K562 (cell line): ENCODE data around the gene CASP1. TPM values are rescaled to one million over a fixed set of nuclear protein-coding genes. Genes with fewer than 3 reads are reported as not detected.

ENCODE experiments used
- ATAC-seq: fragments of 200-7000 bp; cut with Tn5 transposase; 3 replicates; pipeline ENCODE4 v1.9.1; 2020; ENCODE audit warnings: moderate library complexity
- BruUV-seq: library from RNA; stranded (reverse); fragments of 400-500 nt; replicated peaks from 2 replicates; lab custom pipeline; 2021; lab: Mats Ljungman, UMichigan
- CTCF ChIA-PET: fragments of 300-600 bp; formaldehyde crosslinking; extraction: SDS; loops from one replicate; lab custom pipeline; 2021; ENCODE audit warnings: low intra/inter-chr PET ratio; lab: Yijun Ruan, JAX
- POLR2A ChIA-PET: fragments of 300-600, 350-650 bp; sonication (Branson Sonifier 250); formaldehyde crosslinking; extraction: SDS; loops from one replicate; lab custom pipeline; 2021; ENCODE audit warnings: antibody characterized with exemption, inconsistent platforms; lab: Yijun Ruan, JAX
- DNase-seq, 4 experiments: peaks; one replicate each; pipeline versions ENCODE4 v3.0.0 to v3.0.0-alpha.2; 2011 to 2018; ENCODE audit warnings: low spot score in 3 of 4, mixed read lengths in 3 of 4; ENCODE audit errors: extremely low read depth in 1 of 4
- FAIRE-seq: peaks from 2 replicates; lab custom pipeline; 2011; peaks lifted over from hg19 to GRCh38; lab: Jason Lieb, UNC
- H2AFZ ChIP-seq: 2 replicates; pipeline ENCODE4 v1.6.0; 2011; ENCODE audit warnings: low read depth, low read length, control low read depth, inconsistent platforms
- H3K27ac ChIP-seq: fragments of 200-600 bp; 3 replicates; pipeline ENCODE4 v1.8.0; 2011; ENCODE audit warnings: low read depth, mild to moderate bottlenecking, control low read depth, inconsistent platforms, low read length, moderate library complexity, mixed read lengths; ENCODE audit errors: extremely low read depth
- H3K27me3 ChIP-seq, 2 experiments: fragments of 300-600 bp in 1 of 2; 2 replicates in 1 of 2; 3 replicates in 1 of 2; pipeline versions ENCODE4 v1.6.0 to v1.8.0; 2011; ENCODE audit warnings: inconsistent platforms in 2 of 2, low read length in 2 of 2, mild to moderate bottlenecking in 1 of 2, mixed read lengths in 1 of 2, moderate library complexity in 1 of 2; ENCODE audit not compliant: control insufficient read depth in 2 of 2, insufficient read depth in 2 of 2
- H3K36me3 ChIP-seq: fragments of 300-600 bp; 3 replicates; pipeline ENCODE4 v1.8.0; 2011; ENCODE audit warnings: mild to moderate bottlenecking, low read length, inconsistent platforms; ENCODE audit not compliant: control insufficient read depth, insufficient read depth
- H3K4me1 ChIP-seq, 2 experiments: fragments of 200-600 bp in 1 of 2; replicated peaks in 1 of 2; 2 replicates in 1 of 2; 3 replicates in 1 of 2; pipeline versions ENCODE4 v1.5.1 to v1.8.0; 2011; ENCODE audit warnings: inconsistent platforms in 2 of 2, low read length in 2 of 2, mild to moderate bottlenecking in 1 of 2, mixed read lengths in 1 of 2, moderate library complexity in 1 of 2; ENCODE audit not compliant: control insufficient read depth in 2 of 2, insufficient read depth in 2 of 2
- H3K4me2 ChIP-seq: 2 replicates; pipeline ENCODE4 v1.6.1; 2011; ENCODE audit warnings: low read length, control low read depth, inconsistent platforms, mixed read lengths; ENCODE audit not compliant: insufficient read depth
- H3K4me3 ChIP-seq: fragments of 200-600 bp; sonication (generic), shearing (Covaris generic); 2 replicates; pipeline ENCODE4 v1.5.1; 2016; ENCODE audit warnings: control low read depth, inconsistent platforms
- H3K79me2 ChIP-seq: fragments of 200-600 bp; 3 replicates; pipeline ENCODE4 v1.8.0; 2011; ENCODE audit warnings: low read length, inconsistent platforms; ENCODE audit not compliant: control insufficient read depth, insufficient read depth
- H3K9ac ChIP-seq, 2 experiments: 2 replicates each; pipeline versions ENCODE4 v1.6.0 to v1.6.1; 2011; ENCODE audit warnings: low read depth in 2 of 2, low read length in 2 of 2, control low read depth in 1 of 2, inconsistent platforms in 1 of 2, mild to moderate bottlenecking in 1 of 2, mixed read lengths in 1 of 2; ENCODE audit not compliant: insufficient read depth in 1 of 2
- H3K9me1 ChIP-seq: one replicate; pipeline ENCODE4 v1.6.0; 2011; ENCODE audit warnings: inconsistent platforms, mild to moderate bottlenecking, low read length, moderate library complexity; ENCODE audit not compliant: control insufficient read depth, insufficient read depth
- H3K9me3 ChIP-seq: replicated peaks from 2 replicates; pipeline ENCODE4 v1.5.1; 2011; ENCODE audit warnings: low read depth, low read length, inconsistent platforms; ENCODE audit not compliant: control insufficient read depth, insufficient read depth
- H4K20me1 ChIP-seq: replicated peaks from 2 replicates; pipeline ENCODE4 v1.6.1; 2011; ENCODE audit warnings: low read length, inconsistent platforms, mixed read lengths; ENCODE audit not compliant: control insufficient read depth, insufficient read depth
- BRD4 ChIP-seq: fragments of 200-600 bp; sonication (generic); IDR thresholded peaks from 2 replicates; pipeline ENCODE4 v1.6.1; 2017; ENCODE audit warnings: inconsistent platforms
- KLF16 ChIP-seq: IDR thresholded peaks from 2 replicates; pipeline ENCODE4 v1.6.1; 2016; ENCODE audit warnings: antibody characterized with exemption
- NELFE ChIP-seq: IDR thresholded peaks from 2 replicates; pipeline ENCODE4 v1.6.1; 2011; ENCODE audit warnings: mild to moderate bottlenecking; ENCODE audit not compliant: insufficient read depth, insufficient read length
- PCBP2 ChIP-seq: fragments of 200-400 bp; formaldehyde crosslinking; IDR thresholded peaks from 2 replicates; pipeline ENCODE4 v1.6.1; 2018; ENCODE audit warnings: low read length, low read depth, mild to moderate bottlenecking, moderate library complexity; ENCODE audit not compliant: poor library complexity, severe bottlenecking
- TAF1 ChIP-seq: IDR thresholded peaks from 2 replicates; pipeline ENCODE4 v1.6.1; 2011; ENCODE audit warnings: mild to moderate bottlenecking, low read length, moderate library complexity; ENCODE audit not compliant: insufficient read depth, control insufficient read depth, severe bottlenecking; ENCODE audit errors: extremely low read depth
- TEAD1 ChIP-seq, 2 experiments: fragments of 450-650 bp in 1 of 2; sonication (generic) in 1 of 2; formaldehyde crosslinking; IDR thresholded peaks; 2 replicates each; pipeline versions ENCODE4 v1.4.0 to v1.8.0; 2020 to 2022; ENCODE audit warnings: mild to moderate bottlenecking in 2 of 2, missing genetic modification reagents in 1 of 2
- WGBS: fragments of 100-300 bp; shearing (Covaris generic); methylation state at CpG from one replicate; pipeline ENCODE4 v1.1.6; 2016; ENCODE audit warnings: low coverage, mixed read lengths; ENCODE audit not compliant: insufficient coverage; ENCODE audit errors: missing lambda C conversion rate; 5-methylcytosine and 5-hydroxymethylcytosine counted together
- in situ Hi-C: fragments of 300-500 bp; cut with MboI; formaldehyde crosslinking; loops from 4 replicates; pipeline ENCODE4 v1.15.0; 2018; ENCODE audit warnings: inconsistent platforms, mixed read lengths
- intact Hi-C: fragments of 100-400 bp; cut with micrococcal nuclease; formaldehyde crosslinking; loops from 2 replicates; pipeline ENCODE4 v1.14.2; 2022
- polyA plus RNA-seq, 8 experiments: library from polyadenylated mRNA; depleted of rRNA in 4 of 8; stranded (reverse) in 5 of 8; unstranded in 3 of 8; fragments of >200 nt; fragmentation: Nextera tagmentation in 2 of 8; fragmentation: Illumina TruSeq in 1 of 8; extraction: Ambion mirVana in 2 of 8; extraction: Trizol in 1 of 8; gene quantifications; 2 replicates each; pipeline versions ENCODE4 v1.2.1 to v1.2.3, GENCODE V29; 2011 to 2014; ENCODE audit warnings: inconsistent platforms in 1 of 8, missing spikeins in 1 of 8
- total RNA-seq, 7 experiments: library from RNA; depleted of rRNA in 6 of 7; stranded (reverse); fragments of >200 nt in 6 of 7; fragmentation: Illumina TruSeq in 2 of 7; extraction: Trizol in 2 of 7; gene quantifications; 2 replicates each; pipeline versions ENCODE4 v1.2.1 to v1.2.3, GENCODE V29; 2011 to 2021; ENCODE audit warnings: low replicate concordance in 1 of 7
- TF ChIP-seq, protein P1 (sequence below), 2 experiments: fragments of 450-650 bp; IDR thresholded peaks; 2 replicates each; pipeline ENCODE4 v1.6.1; 2016; ENCODE audit warnings: mild to moderate bottlenecking in 2 of 2, borderline replicate concordance in 1 of 2, low read depth in 1 of 2, moderate library complexity in 1 of 2
- TF ChIP-seq, protein P2 (sequence below): fragments of 450-650 bp; formaldehyde crosslinking; IDR thresholded peaks from 2 replicates; pipeline ENCODE4 v1.4.0; 2020; ENCODE audit warnings: mild to moderate bottlenecking, moderate library complexity

The CASP1 gene
- total and polyA plus RNA-seq, 9 of the 15 experiments (the other 6 are each of a cell fraction or from before 2014, with no cell fraction given) = not detected

DNA sequence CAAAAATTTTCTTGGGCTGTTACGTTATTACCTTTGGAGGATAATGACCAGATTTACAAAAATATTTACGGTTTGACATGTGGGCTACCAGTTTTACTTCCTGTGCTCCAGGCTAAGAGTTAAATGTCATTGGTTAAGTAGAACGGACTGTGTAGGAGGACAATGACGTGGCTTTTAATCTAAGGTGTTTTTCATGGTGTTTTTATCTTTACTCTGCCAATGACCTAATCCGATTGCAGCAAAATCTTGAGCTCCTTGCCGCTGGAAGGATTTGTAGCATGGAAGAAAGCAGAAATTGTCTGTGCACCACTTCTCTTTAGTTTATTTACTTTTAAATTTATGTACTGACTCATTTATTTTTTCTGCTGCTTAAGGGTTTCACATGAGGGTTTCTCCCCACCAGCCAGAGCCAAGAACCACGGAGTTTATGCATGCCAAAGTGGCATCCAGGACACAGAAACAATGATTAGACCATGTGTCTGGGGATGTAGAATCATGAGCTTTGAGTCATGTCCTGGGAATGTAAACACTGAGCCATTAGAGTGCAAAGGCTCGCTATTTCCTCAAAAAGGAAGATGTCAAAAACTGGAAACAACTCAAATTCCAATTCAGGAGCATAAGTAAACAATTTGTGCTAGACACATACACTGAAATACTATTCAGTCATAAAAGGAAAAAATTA, 12.1 kb upstream of the CASP1 start:
- Histone ChIP-seq H3K4me1 (no peaks in the 10 kb centered on the region), H3K36me3 (no peaks in the 10 kb centered on the region), H3K27ac (no peak overlapping the region), H2AFZ (no peak overlapping the region), H3K27me3 (no peaks in the 10 kb centered on the region), H3K4me2 (no peak overlapping the region), H3K9ac (no peak overlapping the region), H4K20me1 (no peaks in the 10 kb centered on the region), H3K9me3 (no peaks in the 10 kb centered on the region), H3K9me1 (no peaks in the 10 kb centered on the region), H3K4me3 (no peak overlapping the region), H3K79me2 (no peaks in the 10 kb centered on the region)
- 0% methylated on average over 8 of the region's 8 CpGs for WGBS
- ChIA-PET POLR2A (no interaction called here), CTCF (no interaction called here)
- no peak for DNase-seq
- BruUV-seq = no TSS peak
- no peak for FAIRE-seq
- in situ Hi-C loops (no loop called here), intact Hi-C loops (no loop called here)
- no peak for ATAC-seq
- TF ChIP-seq TAF1 (no peak), KLF16 (no peak), NELFE (no peak), TEAD1 (CRISPR knock-in tag; IDR thresholded peaks at IDR 0.05) (no peak), PCBP2 (no peak), BRD4 (no peak)
- TF ChIP-seq, protein P1, sequence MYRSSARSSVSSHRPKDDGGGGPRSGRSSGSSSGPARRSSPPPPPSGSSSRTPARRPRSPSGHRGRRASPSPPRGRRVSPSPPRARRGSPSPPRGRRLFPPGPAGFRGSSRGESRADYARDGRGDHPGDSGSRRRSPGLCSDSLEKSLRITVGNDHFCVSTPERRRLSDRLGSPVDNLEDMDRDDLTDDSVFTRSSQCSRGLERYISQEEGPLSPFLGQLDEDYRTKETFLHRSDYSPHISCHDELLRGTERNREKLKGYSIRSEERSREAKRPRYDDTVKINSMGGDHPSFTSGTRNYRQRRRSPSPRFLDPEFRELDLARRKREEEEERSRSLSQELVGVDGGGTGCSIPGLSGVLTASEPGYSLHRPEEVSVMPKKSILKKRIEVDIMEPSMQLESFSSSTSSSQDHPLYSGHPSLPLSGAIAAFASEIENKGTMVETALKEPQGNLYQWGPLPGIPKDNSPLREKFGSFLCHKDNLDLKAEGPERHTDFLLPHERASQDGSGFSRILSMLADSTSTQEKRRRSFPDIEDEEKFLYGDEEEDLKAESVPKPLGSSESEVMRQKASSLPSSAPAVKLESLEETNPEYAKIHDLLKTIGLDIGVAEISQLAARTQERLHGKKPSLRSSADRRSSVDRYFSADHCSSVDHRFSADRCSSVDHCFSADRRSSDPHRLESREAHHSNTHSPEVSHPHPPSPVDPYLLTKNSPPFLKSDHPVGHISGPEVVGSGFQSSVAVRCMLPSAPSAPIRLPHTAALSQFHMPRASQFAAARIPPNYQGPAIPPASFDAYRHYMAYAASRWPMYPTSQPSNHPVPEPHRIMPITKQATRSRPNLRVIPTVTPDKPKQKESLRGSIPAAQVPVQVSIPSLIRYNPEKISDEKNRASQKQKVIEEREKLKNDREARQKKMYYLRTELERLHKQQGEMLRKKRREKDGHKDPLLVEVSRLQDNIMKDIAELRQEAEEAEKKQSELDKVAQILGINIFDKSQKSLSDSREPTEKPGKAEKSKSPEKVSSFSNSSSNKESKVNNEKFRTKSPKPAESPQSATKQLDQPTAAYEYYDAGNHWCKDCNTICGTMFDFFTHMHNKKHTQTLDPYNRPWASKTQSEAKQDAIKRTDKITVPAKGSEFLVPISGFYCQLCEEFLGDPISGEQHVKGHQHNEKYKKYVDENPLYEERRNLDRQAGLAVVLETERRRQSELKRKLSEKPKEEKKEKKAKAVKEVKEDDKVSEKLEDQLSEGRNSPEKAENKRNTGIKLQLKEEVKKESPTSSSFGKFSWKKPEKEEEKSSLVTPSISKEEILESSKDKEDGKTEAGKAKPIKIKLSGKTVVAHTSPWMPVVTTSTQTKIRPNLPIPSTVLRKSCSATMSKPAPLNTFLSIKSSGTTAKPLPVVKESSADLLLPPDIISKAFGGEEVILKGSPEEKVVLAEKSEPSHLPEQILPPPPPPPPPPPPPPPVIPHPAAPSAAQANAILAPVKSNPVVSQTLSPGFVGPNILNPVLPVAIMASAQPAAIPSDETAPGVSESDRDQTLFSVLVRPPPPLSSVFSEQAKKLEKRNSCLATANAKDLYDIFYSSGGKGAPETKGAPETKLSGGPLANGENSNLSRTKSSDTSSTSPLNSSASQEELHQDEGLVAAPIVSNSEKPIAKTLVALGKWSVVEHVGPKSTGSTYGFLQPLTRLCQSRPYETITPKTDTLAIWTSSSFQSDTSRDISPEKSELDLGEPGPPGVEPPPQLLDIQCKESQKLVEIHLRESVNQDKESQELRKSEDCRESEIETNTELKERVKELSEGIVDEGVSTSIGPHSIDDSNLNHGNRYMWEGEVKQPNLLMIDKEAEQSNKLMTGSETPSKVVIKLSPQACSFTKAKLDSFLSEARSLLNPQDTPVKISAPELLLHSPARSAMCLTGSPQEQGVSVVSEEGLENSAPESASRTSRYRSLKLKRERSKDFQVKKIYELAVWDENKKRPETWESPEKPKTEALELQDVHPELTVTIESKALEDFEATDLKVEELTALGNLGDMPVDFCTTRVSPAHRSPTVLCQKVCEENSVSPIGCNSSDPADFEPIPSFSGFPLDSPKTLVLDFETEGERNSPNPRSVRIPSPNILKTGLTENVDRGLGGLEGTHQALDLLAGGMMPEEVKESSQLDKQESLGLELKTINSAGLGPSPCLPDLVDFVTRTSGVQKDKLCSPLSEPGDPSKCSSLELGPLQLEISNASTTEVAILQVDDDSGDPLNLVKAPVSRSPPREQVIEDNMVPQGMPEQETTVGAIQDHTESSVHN (IDR thresholded peaks at IDR 0.05; ENCODE audit: borderline replicate concordance in 1 of 2, low read depth in 1 of 2) = no peak
- TF ChIP-seq, protein P2, sequence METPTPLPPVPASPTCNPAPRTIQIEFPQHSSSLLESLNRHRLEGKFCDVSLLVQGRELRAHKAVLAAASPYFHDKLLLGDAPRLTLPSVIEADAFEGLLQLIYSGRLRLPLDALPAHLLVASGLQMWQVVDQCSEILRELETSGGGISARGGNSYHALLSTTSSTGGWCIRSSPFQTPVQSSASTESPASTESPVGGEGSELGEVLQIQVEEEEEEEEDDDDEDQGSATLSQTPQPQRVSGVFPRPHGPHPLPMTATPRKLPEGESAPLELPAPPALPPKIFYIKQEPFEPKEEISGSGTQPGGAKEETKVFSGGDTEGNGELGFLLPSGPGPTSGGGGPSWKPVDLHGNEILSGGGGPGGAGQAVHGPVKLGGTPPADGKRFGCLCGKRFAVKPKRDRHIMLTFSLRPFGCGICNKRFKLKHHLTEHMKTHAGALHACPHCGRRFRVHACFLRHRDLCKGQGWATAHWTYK (CRISPR knock-in tag) = no peak
